Central memory CD8-positive, alpha-beta T cell (primary cell): ENCODE data around the gene ITGA3.
A peak's percentile ranks its signal among the peaks of the same experiment; 100 is the strongest.

Source experiments
- ATAC-seq: fragments of 150-1000 bp; cut with Tn5 transposase; replicated peaks from 2 replicates; pipeline ENCODE4 v1.10.0; 2022; ENCODE audit warnings: mild to moderate bottlenecking, moderate FRiP score, moderate number of reproducible peaks; ENCODE audit not compliant: poor library complexity, severe bottlenecking; ENCODE audit errors: extremely low read depth
- DNase-seq, 2 donors: peaks; one replicate each; pipeline ENCODE4 v3.0.0; 2021; ENCODE audit warnings: low spot score in 2 of 2
- H3K27ac Mint-ChIP-seq: one replicate; pipeline ENCODE4 v1.8.0; 2022; ENCODE audit warnings: low read depth, mild to moderate bottlenecking, moderate library complexity, mixed read lengths
- H3K27me3 Mint-ChIP-seq: one replicate; pipeline ENCODE4 v1.8.0; 2022; ENCODE audit warnings: mixed read lengths
- H3K36me3 Mint-ChIP-seq: one replicate; pipeline ENCODE4 v1.8.0; 2022; ENCODE audit warnings: mild to moderate bottlenecking, moderate library complexity, mixed read lengths; ENCODE audit not compliant: insufficient read depth
- H3K4me1 Mint-ChIP-seq: one replicate; pipeline ENCODE4 v1.8.0; 2022; ENCODE audit warnings: mixed read lengths
- H3K4me3 Mint-ChIP-seq: one replicate; pipeline ENCODE4 v1.8.0; 2022; ENCODE audit warnings: mild to moderate bottlenecking, moderate library complexity, mixed read lengths
- H3K9me3 Mint-ChIP-seq: one replicate; pipeline ENCODE4 v1.8.0; 2022; ENCODE audit warnings: mixed read lengths

Gene ITGA3

DNA sequence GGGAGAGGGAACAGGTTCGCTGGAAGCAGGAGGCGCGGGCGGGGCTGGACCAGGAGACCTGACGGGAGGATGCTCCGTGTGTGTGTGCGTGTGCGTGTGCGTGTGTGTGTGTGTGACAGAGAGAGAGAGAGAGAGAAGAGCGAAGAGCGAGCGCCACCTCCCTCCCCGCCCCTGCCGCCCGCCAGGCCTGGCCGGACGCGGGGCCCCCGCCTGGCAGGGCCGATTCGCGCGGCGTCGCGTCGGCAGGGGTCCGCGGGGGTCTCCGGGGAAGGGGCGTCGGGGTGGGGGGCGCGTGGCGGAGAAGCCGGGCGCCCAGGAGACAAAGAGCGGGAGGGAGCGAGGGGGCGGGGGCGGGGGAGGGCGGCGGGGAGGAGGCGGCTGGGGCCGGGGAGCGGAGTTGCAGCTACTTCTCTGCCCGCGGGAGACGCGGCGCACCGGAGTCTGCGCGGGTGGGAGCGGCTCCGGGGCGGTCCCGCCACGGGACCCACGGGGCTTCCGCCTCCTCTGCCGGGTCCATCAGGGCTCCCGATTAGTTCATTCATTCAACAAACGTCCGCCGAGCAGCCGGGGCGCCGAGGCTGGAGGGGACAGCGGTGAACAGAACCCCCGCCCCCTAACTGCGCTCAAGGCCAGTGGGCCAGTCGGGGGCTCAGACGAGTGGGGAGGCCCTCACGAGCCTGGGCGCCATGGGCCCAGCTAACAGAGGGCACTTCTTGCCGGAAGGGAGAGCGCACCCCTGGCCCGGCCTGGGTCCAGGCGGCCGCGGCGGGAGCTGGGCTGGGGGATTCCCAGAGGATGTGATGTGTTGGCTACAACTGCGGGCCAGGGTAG is 74.0 kb downstream of the ITGA3 start, which contains the start of gene SAMD14:
SAMD14 (minus strand) TSS at position 433 of the 831 bp plus-strand sequence. CDS start 5,201 bp downstream, outside the sequence.
- DNase-seq (no peak), ATAC-seq (peak; percentile 78)
- H3K9me3 Mint-ChIP-seq, result no peaks in the 10 kb centered on the region
- H3K36me3 Mint-ChIP-seq, result peaks cover 30% of the 10 kb centered on the region
- peak within 1 kb of the TSS; percentile 72 for H3K4me3 Mint-ChIP-seq
- peaks cover 42% of the 10 kb centered on the region for H3K4me1 Mint-ChIP-seq
- peaks cover 16% of the 10 kb centered on the region for H3K27me3 Mint-ChIP-seq
- peak within 1 kb of the TSS; percentile 90 for H3K27ac Mint-ChIP-seq

DNA sequence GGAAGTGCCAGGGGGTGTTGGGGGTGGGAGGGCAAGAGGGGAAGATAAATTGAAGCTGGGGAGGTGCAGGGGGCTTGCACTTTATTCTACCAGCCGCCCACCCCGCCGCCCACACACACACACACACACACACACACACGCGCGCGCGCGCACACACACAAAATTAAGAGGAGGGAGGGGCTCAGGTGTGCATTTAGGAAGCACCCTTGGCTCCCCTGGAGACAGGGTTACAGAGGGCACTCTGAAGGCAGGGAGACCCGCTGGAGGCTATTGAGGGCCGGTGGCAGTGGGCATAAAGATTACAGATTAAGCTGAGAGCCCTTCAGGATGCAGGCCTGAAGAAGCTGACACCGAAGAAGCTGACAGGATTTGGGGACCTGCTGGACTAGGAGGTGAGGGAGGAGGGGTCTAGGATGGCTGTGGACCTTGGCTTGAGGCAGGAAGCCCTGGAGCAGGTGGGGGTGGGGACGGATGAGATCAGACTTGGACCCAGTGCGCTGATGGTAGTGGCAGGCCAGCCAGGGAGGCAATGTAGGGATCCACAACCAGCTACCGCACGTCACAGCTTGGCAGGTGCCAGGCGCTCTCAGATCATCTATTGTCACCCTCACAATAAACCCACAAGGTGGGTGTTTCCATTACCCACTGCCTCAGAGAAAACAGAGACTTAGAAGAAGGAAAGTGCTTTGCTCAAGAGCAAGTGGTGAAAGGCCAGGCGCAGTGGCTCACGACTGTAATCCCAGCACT is 74.8 kb downstream of the ITGA3 start:
- no peaks in the 10 kb centered on the region for H3K9me3 Mint-ChIP-seq
- DNase-seq (no peak), ATAC-seq (no peak)
- H3K27ac Mint-ChIP-seq, result peak overlapping the region; percentile 75
- peak overlapping the region; percentile 72 for H3K4me3 Mint-ChIP-seq
- peaks cover 31% of the 10 kb centered on the region for H3K36me3 Mint-ChIP-seq
- H3K4me1 Mint-ChIP-seq, result peaks cover 42% of the 10 kb centered on the region
- peaks cover 16% of the 10 kb centered on the region for H3K27me3 Mint-ChIP-seq

DNA sequence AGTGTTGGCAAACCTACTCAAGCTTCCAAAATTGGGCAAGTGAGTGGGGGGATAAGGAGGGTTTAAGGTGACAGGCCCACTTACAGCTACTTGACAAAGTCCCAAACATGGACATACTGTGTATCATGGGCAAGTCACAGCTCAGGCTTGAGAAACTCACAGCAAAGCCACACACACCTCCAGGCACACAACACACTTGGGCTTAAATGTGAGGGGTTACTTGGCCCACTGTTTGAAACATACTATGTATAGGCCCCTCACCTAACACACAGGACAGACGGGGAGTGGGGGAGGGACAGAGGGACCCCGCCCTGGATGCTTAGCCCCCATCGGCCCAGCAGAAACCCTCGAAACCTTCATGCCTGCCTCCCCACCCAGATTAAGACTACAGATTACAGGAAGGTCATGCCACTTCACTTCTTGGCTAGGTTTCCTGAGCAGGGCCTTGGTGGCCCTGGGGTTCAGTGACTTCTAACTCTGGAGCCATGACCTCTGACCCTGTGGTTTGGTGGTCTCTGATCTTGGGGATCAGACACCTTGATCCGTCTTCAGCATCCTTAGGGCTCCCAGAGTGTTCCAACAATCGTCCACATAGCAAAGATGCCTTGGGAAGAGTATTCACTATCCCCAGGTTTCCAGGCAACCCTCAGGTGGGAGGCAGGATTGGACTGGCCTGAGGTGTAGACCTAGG is 76.3 kb downstream of the ITGA3 start:
- H3K4me3 Mint-ChIP-seq, result no peak overlapping the region
- DNase-seq (no peak), ATAC-seq (no peak)
- H3K27me3 Mint-ChIP-seq, result peaks cover 16% of the 10 kb centered on the region
- H3K36me3 Mint-ChIP-seq, result peaks cover 35% of the 10 kb centered on the region
- H3K27ac Mint-ChIP-seq, result peak overlapping the region; percentile 84
- peaks cover 50% of the 10 kb centered on the region for H3K4me1 Mint-ChIP-seq
- no peaks in the 10 kb centered on the region for H3K9me3 Mint-ChIP-seq

DNA sequence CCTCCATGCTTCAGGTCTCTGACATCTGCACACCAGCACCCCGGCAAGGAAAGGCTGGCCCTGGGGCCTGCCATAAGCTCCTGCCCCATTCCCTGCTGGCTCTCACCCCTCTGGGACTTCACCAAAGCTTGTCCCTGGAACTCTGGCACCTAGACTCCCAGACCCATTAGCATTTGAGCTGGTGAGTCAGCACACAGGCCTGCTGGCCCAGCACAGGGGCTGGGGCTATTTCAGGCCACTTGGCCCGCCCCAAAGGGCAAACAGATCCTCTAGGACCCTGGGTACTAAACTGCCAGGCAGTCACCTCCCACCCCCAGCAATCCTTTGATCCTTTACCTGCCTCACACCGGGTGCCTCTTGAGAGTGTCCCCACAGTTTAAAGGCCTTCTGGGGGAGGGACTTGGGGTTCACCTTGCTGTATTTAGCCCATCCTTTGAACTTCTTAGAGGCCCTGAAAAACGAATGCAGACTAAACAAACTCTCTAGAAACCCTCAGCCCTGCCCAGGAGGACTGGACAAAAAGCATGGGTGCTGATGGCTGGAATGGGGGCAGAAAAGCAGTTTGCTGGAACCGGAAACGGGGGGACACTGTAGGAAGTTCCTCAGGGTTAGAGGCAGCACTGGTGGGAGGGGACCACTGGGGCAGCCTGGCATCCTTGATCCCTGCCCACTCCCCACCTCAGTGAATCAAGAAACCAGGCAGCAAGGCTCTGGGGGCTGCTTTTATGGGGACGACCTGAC is 77.3 kb downstream of the ITGA3 start:
- no peak for ATAC-seq
- Mint-ChIP-seq H3K4me3 (no peak overlapping the region), H3K9me3 (no peaks in the 10 kb centered on the region), H3K4me1 (peaks cover 52% of the 10 kb centered on the region), H3K36me3 (peaks cover 40% of the 10 kb centered on the region), H3K27ac (no peak overlapping the region), H3K27me3 (peaks cover 11% of the 10 kb centered on the region)
- no peak for DNase-seq

DNA sequence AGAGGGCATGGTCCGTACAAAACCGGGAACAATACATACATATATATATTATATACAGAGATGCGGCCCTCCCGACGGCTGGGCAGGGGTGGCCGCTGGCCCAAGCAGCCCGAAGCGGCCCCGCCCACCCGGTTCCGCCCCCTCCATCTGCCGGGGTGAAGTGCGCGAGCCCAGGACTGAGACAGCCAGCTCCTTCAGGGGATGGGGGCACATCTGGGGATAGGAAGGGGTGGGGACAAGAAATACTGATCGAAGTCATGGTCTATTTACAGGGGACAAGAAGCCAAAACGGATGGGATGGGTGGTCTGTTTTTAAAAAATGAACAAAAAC is 77.8 kb downstream of the ITGA3 start:
- H3K4me3 Mint-ChIP-seq, result no peak overlapping the region
- no peaks in the 10 kb centered on the region for H3K9me3 Mint-ChIP-seq
- no peak overlapping the region for H3K27ac Mint-ChIP-seq
- ATAC-seq (no peak), DNase-seq (no peak)
- peaks cover 6% of the 10 kb centered on the region for H3K27me3 Mint-ChIP-seq
- H3K4me1 Mint-ChIP-seq, result peaks cover 48% of the 10 kb centered on the region
- peaks cover 42% of the 10 kb centered on the region for H3K36me3 Mint-ChIP-seq

DNA sequence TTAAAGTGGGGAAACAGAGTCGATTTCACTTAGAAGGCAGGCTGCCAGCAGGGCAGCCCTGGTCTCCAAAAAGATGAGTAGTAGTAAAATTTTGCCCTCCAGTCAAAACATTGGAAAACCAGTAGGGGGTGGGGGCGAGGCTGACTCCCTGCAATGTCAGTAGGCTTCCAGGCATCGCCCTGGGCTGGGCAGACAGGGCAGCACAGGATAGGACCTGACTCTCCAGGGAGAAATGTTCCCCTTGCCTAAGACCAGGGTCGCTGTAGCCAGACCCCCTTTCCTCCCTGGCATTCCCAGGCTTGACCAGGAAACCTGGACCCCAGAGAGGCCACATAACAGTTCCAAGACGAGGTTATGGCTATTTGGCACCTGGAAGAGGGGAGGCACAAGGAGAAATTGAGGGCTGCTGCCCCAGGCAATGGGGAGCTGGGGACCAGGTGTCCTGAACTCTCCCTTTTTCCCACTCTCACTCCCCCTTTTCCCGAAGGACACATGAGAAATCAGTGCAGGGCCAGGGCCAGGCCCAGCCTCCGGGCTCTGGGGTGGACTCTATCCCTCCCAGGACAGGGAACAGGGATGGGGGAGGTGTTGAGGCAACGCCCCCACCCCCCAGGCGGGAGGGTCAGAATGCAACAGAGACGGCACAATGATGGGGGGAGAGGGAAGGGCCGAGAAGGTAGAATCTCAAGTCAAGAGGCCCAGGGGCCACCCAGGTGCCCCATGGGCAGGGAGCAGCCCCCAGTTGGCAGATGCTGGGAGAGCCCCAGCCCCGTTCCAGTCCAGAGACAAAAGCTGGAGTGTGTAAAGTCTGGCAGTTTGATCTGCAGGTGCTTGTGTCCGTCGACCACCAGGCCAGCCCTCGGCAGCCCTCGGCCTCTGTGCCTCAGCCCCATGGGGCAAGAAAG is 78.5 kb downstream of the ITGA3 start:
- peaks cover 44% of the 10 kb centered on the region for H3K4me1 Mint-ChIP-seq
- no peak for DNase-seq
- no peaks in the 10 kb centered on the region for H3K9me3 Mint-ChIP-seq

DNA sequence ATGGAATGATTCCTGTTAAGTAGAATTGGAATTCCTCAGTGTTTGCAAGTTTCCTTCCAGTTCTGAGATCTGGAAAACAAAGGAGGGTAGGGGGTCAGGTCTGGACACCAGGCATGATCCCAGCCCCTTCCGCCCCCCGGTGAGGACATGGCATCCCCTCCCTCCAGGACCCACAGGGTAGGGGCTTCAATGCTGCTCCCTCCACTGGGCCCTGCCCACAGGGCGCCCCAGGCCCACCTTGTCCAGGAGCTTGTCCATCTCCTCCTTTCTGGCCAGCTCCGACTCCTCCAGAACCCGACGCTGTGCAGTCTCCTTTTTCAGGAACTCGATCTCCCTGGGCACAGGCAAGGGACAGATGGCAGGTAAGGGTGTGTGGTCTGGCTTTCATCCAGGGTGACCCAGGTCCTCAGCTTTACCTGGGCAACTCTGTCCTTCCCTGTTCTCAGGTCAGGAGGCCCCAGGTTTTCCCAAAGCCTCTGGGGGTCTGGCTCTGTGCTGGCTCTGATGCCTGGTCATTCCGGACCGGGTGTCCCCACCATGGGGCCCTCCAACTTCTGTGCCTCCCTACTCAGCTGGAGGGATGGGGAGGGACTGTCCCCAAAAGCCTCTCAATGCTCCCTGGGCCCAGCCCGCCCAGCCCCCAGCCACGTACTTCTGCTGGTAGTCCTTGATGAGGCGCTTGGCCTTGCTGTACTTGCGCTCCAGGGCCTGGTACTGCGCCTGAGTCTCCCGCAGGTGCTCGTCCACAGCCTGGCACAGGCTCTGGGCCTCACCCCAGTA is 79.6 kb downstream of the ITGA3 start:
- Mint-ChIP-seq H3K36me3 (peaks cover 44% of the 10 kb centered on the region), H3K9me3 (no peaks in the 10 kb centered on the region), H3K27ac (no peak overlapping the region), H3K4me3 (no peak overlapping the region), H3K27me3 (no peaks in the 10 kb centered on the region), H3K4me1 (peaks cover 49% of the 10 kb centered on the region)
- no peak for ATAC-seq
- no peak for DNase-seq

More for the DNA sequence above, 78.5 kb downstream of the ITGA3 start:
- Mint-ChIP-seq H3K27ac (no peak overlapping the region), H3K36me3 (peaks cover 40% of the 10 kb centered on the region), H3K27me3 (no peaks in the 10 kb centered on the region), H3K4me3 (no peak overlapping the region)
- no peak for ATAC-seq

DNA sequence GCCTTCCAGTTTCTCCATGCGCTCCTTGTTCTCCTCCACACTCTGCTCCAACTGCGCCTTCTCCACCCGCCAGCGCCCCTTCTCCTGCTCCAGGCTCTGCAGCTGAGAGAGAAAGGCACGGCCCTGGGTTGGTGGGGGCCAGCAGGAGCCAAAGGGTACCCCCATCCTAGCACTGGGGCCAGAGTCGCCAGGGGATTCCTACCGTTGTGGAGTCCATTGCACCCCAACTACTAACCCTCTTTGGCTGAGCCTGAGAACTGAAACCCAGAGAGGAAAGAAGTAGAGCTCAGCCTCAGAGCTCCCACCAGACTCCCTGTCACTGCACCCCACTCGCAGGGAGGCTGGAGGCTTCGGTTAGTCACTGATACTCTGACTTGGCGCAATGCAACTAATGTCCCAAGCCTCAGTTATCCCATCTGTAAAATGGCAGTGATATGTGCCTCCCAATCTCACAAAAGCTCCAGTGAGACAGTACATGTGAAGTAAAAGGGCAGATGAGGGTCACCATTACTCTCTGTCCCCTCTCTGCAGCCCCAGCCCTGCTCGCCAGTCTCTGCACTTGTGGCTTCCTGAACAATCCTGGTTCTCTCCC is 80.3 kb downstream of the ITGA3 start:
- Mint-ChIP-seq H3K36me3 (peaks cover 39% of the 10 kb centered on the region), H3K9me3 (no peaks in the 10 kb centered on the region), H3K27me3 (no peaks in the 10 kb centered on the region), H3K4me1 (peaks cover 49% of the 10 kb centered on the region), H3K4me3 (no peak overlapping the region), H3K27ac (no peak overlapping the region)
- ATAC-seq, result no peak
- DNase-seq, result no peak

DNA sequence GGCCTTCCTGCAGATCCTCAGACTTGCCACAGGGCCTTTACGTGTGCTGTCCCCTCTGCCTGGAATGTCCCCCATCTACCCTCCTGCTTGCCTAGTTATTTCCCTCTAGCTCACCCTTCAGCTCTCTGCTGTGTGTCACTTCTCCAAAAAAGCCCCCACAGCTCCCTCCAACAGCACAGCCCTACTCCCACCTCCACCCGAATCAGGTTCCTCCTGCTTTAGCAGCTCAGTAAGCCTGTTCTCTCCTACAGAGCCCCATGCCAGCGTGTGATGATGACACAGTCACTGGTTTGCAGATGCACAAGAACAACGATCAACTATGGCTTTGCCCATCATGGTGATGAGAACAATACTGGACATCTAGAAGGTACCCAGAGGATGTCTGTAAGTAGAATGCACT is 81.1 kb downstream of the ITGA3 start:
- no peak for DNase-seq
- Mint-ChIP-seq H3K9me3 (no peaks in the 10 kb centered on the region), H3K27me3 (no peaks in the 10 kb centered on the region), H3K4me3 (no peak overlapping the region), H3K27ac (peak overlapping the region; percentile 42), H3K36me3 (peaks cover 44% of the 10 kb centered on the region), H3K4me1 (peaks cover 50% of the 10 kb centered on the region)
- no peak for ATAC-seq

DNA sequence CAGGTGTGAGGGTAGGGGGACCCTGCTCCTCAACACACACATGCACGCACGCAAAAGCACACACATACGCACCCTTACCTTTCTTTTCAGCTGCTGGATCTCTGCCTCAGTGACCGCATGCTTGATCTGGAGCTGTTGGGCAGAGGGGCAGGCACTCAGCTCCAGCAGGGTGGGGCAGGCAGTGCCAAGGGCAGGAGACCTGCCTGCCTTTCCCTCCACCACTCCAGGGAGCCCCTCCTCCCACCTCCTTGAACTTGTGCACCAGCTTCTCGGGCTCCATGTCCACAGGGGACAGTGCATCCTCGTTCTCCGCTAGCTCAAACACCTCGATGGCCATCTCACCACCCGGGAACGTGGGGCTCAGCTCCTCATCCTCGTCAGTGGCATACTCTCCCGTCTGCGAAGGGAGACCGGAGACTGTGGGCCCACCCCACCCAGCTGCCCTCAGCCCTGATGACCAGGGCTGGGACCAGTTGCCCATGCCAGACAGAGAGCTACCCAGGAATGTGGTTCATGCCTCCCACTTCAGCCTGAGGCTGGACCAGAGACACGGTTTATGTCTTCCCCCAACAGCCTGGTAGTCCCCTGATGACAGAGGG is 83.4 kb downstream of the ITGA3 start:
- H3K4me1 Mint-ChIP-seq, result peaks cover 67% of the 10 kb centered on the region
- peaks cover 46% of the 10 kb centered on the region for H3K36me3 Mint-ChIP-seq
- no peaks in the 10 kb centered on the region for H3K27me3 Mint-ChIP-seq
- peak overlapping the region; percentile 19 for H3K27ac Mint-ChIP-seq
- H3K9me3 Mint-ChIP-seq, result no peaks in the 10 kb centered on the region
- H3K4me3 Mint-ChIP-seq, result no peak overlapping the region
- ATAC-seq (no peak), DNase-seq (no peak)
